ENCODE measurements around the gene PTGDR2.

PTGDR2 gene

GRCh38 chr11:60855726-60856633 lies at the start of gene PTGDR2:
TSS of gene PTGDR2 (minus strand) at chr11:60855950. CDS start at chr11:60853722, 2,228 bp downstream.
- no peak for DNase-seq

- DNase-seq, result no peak
Measured at GRCh38 chr11:60905047-60905446, 49.3 kb upstream of the PTGDR2 start.

GRCh38 chr11:60902625-60903024 lies 46.9 kb upstream of the PTGDR2 start:
- DNase-seq, result no peak

GRCh38 chr11:60900673-60901404 lies 45.1 kb upstream of the PTGDR2 start:
- no peak for DNase-seq

GRCh38 chr11:60899977-60900376 lies 44.2 kb upstream of the PTGDR2 start:
- DNase-seq, result no peak

- no peak for DNase-seq
Measured at GRCh38 chr11:60899046-60899936, 43.5 kb upstream of the PTGDR2 start.

- DNase-seq, result no peak
Measured at GRCh38 chr11:60897496-60897895, 41.7 kb upstream of the PTGDR2 start.

- DNase-seq, result no peak
Measured at GRCh38 chr11:60895687-60896086, 39.9 kb upstream of the PTGDR2 start.

GRCh38 chr11:60891103-60891741 lies 35.5 kb upstream of the PTGDR2 start:
- DNase-seq, result no peak

- DNase-seq, result no peak
Measured at GRCh38 chr11:60890696-60891095, 34.9 kb upstream of the PTGDR2 start.

- DNase-seq, result no peak
Measured at GRCh38 chr11:60889869-60890311, 34.1 kb upstream of the PTGDR2 start.

- peak; percentile 17 for DNase-seq
Measured at GRCh38 chr11:60887556-60887955, 31.8 kb upstream of the PTGDR2 start.

- DNase-seq, result peak; percentile 19
Measured at GRCh38 chr11:60880643-60881282, 25.0 kb upstream of the PTGDR2 start.

GRCh38 chr11:60879971-60880588 lies 24.3 kb upstream of the PTGDR2 start:
- DNase-seq, result no peak

- DNase-seq, result no peak
Measured at GRCh38 chr11:60879104-60879503, 23.4 kb upstream of the PTGDR2 start.

- DNase-seq, result no peak
Measured at GRCh38 chr11:60878245-60879101, 22.7 kb upstream of the PTGDR2 start.

GRCh38 chr11:60876168-60876485 lies 20.4 kb upstream of the PTGDR2 start:
- no peak for DNase-seq

GRCh38 chr11:60875366-60876167 lies 19.8 kb upstream of the PTGDR2 start:
- no peak for DNase-seq
